Parathyroid adenoma (tissue), 2 donors: ENCODE data around the gene MED25.

Source experiments
- H2AFZ ChIP-seq: fragments of 300-600 bp; sonication (generic); one replicate; pipeline ENCODE4 v1.7.0; 2017; ENCODE audit warnings: antibody characterized with exemption, mild to moderate bottlenecking
- H3K27ac ChIP-seq: fragments of 300-600 bp; sonication (generic); one replicate; pipeline ENCODE4 v1.7.0; 2017
- H3K27me3 ChIP-seq: fragments of 300-600 bp; sonication (generic); one replicate; pipeline ENCODE4 v1.7.0; 2017; ENCODE audit warnings: low read length; ENCODE audit not compliant: control insufficient read depth, insufficient read depth
- H3K36me3 ChIP-seq: fragments of 300-600 bp; sonication (generic); one replicate; pipeline ENCODE4 v1.7.0; 2017; ENCODE audit warnings: low read length; ENCODE audit not compliant: control insufficient read depth, insufficient read depth
- H3K4me1 ChIP-seq: fragments of 300-600 bp; sonication (generic); one replicate; pipeline ENCODE4 v1.7.0; 2017; ENCODE audit warnings: control low read depth
- H3K4me2 ChIP-seq: fragments of 300-600 bp; sonication (generic); one replicate; pipeline ENCODE4 v1.7.0; 2017; ENCODE audit warnings: low read length
- H3K4me3 ChIP-seq: fragments of 300-600 bp; sonication (generic); one replicate; pipeline ENCODE4 v1.7.0; 2017; ENCODE audit warnings: low read depth, low read length
- H3K79me2 ChIP-seq: fragments of 300-600 bp; sonication (generic); one replicate; pipeline ENCODE4 v1.7.0; 2017; ENCODE audit warnings: control low read depth
- H3K9ac ChIP-seq: fragments of 300-600 bp; sonication (generic); one replicate; pipeline ENCODE4 v1.7.0; 2017; ENCODE audit warnings: mild to moderate bottlenecking
- H3K9me3 ChIP-seq: fragments of 300-600 bp; sonication (generic); one replicate; pipeline ENCODE4 v1.7.0; 2017; ENCODE audit warnings: low read length; ENCODE audit not compliant: control insufficient read depth
- TF ChIP-seq, protein P1 (sequence below): fragments of 300-600 bp; sonication (generic); IDR thresholded peaks from one replicate; pipeline ENCODE4 v1.7.0; 2017; ENCODE audit warnings: antibody characterized with exemption, mild to moderate bottlenecking
- donor health status: primary hyperparathyroidism.

Gene MED25

GRCh38 chr19:49874503-49875157 is 56.5 kb downstream of the MED25 start:
- H3K27ac ChIP-seq: no peak overlapping the region
- TF ChIP-seq, protein P1, sequence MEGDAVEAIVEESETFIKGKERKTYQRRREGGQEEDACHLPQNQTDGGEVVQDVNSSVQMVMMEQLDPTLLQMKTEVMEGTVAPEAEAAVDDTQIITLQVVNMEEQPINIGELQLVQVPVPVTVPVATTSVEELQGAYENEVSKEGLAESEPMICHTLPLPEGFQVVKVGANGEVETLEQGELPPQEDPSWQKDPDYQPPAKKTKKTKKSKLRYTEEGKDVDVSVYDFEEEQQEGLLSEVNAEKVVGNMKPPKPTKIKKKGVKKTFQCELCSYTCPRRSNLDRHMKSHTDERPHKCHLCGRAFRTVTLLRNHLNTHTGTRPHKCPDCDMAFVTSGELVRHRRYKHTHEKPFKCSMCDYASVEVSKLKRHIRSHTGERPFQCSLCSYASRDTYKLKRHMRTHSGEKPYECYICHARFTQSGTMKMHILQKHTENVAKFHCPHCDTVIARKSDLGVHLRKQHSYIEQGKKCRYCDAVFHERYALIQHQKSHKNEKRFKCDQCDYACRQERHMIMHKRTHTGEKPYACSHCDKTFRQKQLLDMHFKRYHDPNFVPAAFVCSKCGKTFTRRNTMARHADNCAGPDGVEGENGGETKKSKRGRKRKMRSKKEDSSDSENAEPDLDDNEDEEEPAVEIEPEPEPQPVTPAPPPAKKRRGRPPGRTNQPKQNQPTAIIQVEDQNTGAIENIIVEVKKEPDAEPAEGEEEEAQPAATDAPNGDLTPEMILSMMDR: no peak
- H3K9me3 ChIP-seq: no peaks in the 10 kb centered on the region
- no peak overlapping the region for H2AFZ ChIP-seq
- H3K4me1 ChIP-seq: peaks cover 12% of the 10 kb centered on the region
- no peak overlapping the region for H3K9ac ChIP-seq
- no peaks in the 10 kb centered on the region for H3K27me3 ChIP-seq
- no peaks in the 10 kb centered on the region for H3K36me3 ChIP-seq
- no peak overlapping the region for H3K4me3 ChIP-seq
- no peak overlapping the region for H3K4me2 ChIP-seq
- H3K79me2 ChIP-seq: peaks cover 14% of the 10 kb centered on the region

DNA sequence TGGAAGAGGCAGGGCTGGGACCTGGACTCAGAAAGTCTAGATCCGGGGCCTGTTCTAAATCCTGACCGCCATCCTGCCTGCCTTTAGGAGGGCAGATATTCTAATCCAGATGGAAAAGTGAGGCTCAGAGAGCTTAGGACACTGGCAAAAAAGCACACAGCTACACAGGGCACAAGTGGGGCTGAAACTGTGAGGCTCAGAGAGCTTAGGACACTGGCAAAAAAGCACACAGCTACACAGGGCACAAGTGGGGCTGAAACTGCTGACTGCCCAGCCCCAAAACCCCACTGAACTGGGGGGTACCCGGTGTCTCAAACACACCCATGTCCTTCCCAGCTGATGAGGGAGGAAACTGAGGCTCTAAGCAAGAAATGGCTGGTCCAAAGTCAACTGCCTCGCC is 57.1 kb downstream of the MED25 start:
- Histone ChIP-seq H3K9me3 (no peaks in the 10 kb centered on the region), H3K4me1 (peaks cover 10% of the 10 kb centered on the region), H3K4me2 (peak overlapping the region; percentile 90), H3K27ac (peak overlapping the region; percentile 96), H3K79me2 (peaks cover 14% of the 10 kb centered on the region), H3K27me3 (no peaks in the 10 kb centered on the region), H3K9ac (no peak overlapping the region), H3K4me3 (peak overlapping the region; percentile 100), H2AFZ (no peak overlapping the region), H3K36me3 (no peaks in the 10 kb centered on the region)
- TF ChIP-seq, protein P1: no peak

- Histone ChIP-seq H3K27ac (peak overlapping the region; percentile 96), H3K4me3 (peak overlapping the region; percentile 100), H3K79me2 (peaks cover 11% of the 10 kb centered on the region), H3K27me3 (no peaks in the 10 kb centered on the region), H2AFZ (peak overlapping the region; percentile 85), H3K9ac (peak overlapping the region; percentile 64), H3K36me3 (no peaks in the 10 kb centered on the region), H3K4me2 (peak overlapping the region; percentile 90), H3K4me1 (peaks cover 6% of the 10 kb centered on the region), H3K9me3 (no peaks in the 10 kb centered on the region)
- TF ChIP-seq, protein P1: no peak
Measured at GRCh38 chr19:49875857-49876421, 57.9 kb downstream of the MED25 start.

GRCh38 chr19:49876422-49877019 is 58.4 kb downstream of the MED25 start:
- Histone ChIP-seq H3K36me3 (no peaks in the 10 kb centered on the region), H2AFZ (peak overlapping the region; percentile 85), H3K9me3 (no peaks in the 10 kb centered on the region), H3K79me2 (peaks cover 11% of the 10 kb centered on the region), H3K9ac (peak overlapping the region; percentile 64), H3K4me2 (peak overlapping the region; percentile 90), H3K27ac (peak overlapping the region; percentile 96), H3K27me3 (no peaks in the 10 kb centered on the region), H3K4me3 (peak overlapping the region; percentile 100), H3K4me1 (peaks cover 6% of the 10 kb centered on the region)
- TF ChIP-seq, protein P1: no peak
